Lung (tissue), 12 donors: ENCODE results near the gene NPM1. TPM values are rescaled to one million over a fixed set of nuclear protein-coding genes. Genes with fewer than 3 reads are reported as not detected.

Experiments used
- ATAC-seq: fragments of 200-7000 bp; cut with Tn5 transposase; one replicate; pipeline ENCODE4 v1.9.1; 2020; ENCODE audit warnings: moderate number of reproducible peaks; ENCODE audit not compliant: insufficient read depth, low FRiP score
- DNase-seq, 3 donors: peaks; one replicate each; pipeline ENCODE4 v3.0.0-alpha.2; 2013 to 2017
- H3K27ac ChIP-seq, 2 donors: one replicate each; pipeline ENCODE4 v1.5.1; 2013; ENCODE audit warnings: mild to moderate bottlenecking in 2 of 2, moderate library complexity in 2 of 2, control low read depth in 1 of 2, inconsistent platforms in 1 of 2, low read depth in 1 of 2, low read length in 1 of 2
- H3K27me3 ChIP-seq, 3 donors: one replicate each; pipeline ENCODE4 v1.5.1; 2013; ENCODE audit warnings: low read length in 2 of 3; ENCODE audit not compliant: control insufficient read depth in 3 of 3, insufficient read depth in 3 of 3
- H3K36me3 ChIP-seq, 4 donors: one replicate each; pipeline ENCODE4 v1.5.1; 2013; ENCODE audit warnings: low read length in 4 of 4, mild to moderate bottlenecking in 1 of 4, moderate library complexity in 1 of 4; ENCODE audit not compliant: control insufficient read depth in 4 of 4, insufficient read depth in 4 of 4
- H3K4me1 ChIP-seq, 5 donors: one replicate each; pipeline ENCODE4 v1.5.1; 2013; ENCODE audit warnings: low read length in 5 of 5, mild to moderate bottlenecking in 2 of 5, moderate library complexity in 1 of 5; ENCODE audit not compliant: control insufficient read depth in 5 of 5, insufficient read depth in 5 of 5
- H3K4me3 ChIP-seq: one replicate; pipeline ENCODE4 v1.5.1; 2013; ENCODE audit warnings: mild to moderate bottlenecking, control low read depth, moderate library complexity
- H3K9ac ChIP-seq, 2 donors: one replicate each; pipeline ENCODE4 v1.5.1; 2013; ENCODE audit warnings: low read length in 2 of 2, control low read depth in 1 of 2; ENCODE audit not compliant: insufficient read depth in 1 of 2
- H3K9me3 ChIP-seq, 4 donors: one replicate each; pipeline ENCODE4 v1.5.1; 2013; ENCODE audit warnings: low read length in 3 of 4, mild to moderate bottlenecking in 1 of 4, moderate library complexity in 1 of 4; ENCODE audit not compliant: control insufficient read depth in 4 of 4, insufficient read depth in 3 of 4
- CTCF ChIP-seq: IDR thresholded peaks from 2 replicates; pipeline ENCODE4 v1.5.1; 2012; ENCODE audit warnings: mild to moderate bottlenecking; ENCODE audit errors: control extremely low read depth, extremely low read depth
- WGBS, 2 donors: extraction: QIAGEN DNeasy Blood & Tissue Kit; methylation state at CpG; one replicate each; pipeline ENCODE4 v1.1.7; 2013; 5-methylcytosine and 5-hydroxymethylcytosine counted together
- polyA plus RNA-seq, 2 donors: library from polyadenylated mRNA; stranded (reverse); fragments of 200-250 nt; gene quantifications; one replicate each; pipeline ENCODE4 v1.2.1, GENCODE V29; 2013
- total RNA-seq, 2 donors: library from RNA; depleted of rRNA in 1 of 2; stranded (reverse); fragments of >200 nt in 1 of 2; gene quantifications; one replicate each; pipeline ENCODE4 v1.2.1, GENCODE V29; 2014 to 2021
- donor health status: control.
- donor health status: control.
- donor health status: Bipolar disorder and iron deficiency.
- donor health status: healthy.
- donor health status: DM: yes; HTN: yes; CAD: no.

NPM1 gene
- total and polyA plus RNA-seq, 4 donors: 601 to 2,411 (median 1,455) TPM

- no peaks in the 10 kb centered on the region for H3K9me3 ChIP-seq
- peaks cover 0 to 2% (median 0%) of the 10 kb centered on the region in 5 donors for H3K4me1 ChIP-seq
- 92 to 94% methylated on average over 11 of the region's 11 CpGs for WGBS, 2 donors
- H3K27ac ChIP-seq: no peak overlapping the region
- H3K36me3 ChIP-seq: no peaks in the 10 kb centered on the region
- DNase-seq (no peak), ATAC-seq (no peak)
- TF ChIP-seq CTCF: no peak
- no peaks in the 10 kb centered on the region for H3K27me3 ChIP-seq
- no peak overlapping the region for H3K9ac ChIP-seq
- no peak overlapping the region for H3K4me3 ChIP-seq
Observed at GRCh38 chr5:171453056-171453725, 65.5 kb downstream of the NPM1 start.

- no peaks in the 10 kb centered on the region for H3K36me3 ChIP-seq
- no peak for TF ChIP-seq CTCF
- no peak for ATAC-seq
- H3K27ac ChIP-seq: no peak overlapping the region
- no peaks in the 10 kb centered on the region for H3K27me3 ChIP-seq
- 93 to 100% methylated on average over 2 of the region's 2 CpGs for WGBS, 2 donors
- no peak for DNase-seq
- H3K9ac ChIP-seq: no peak overlapping the region
- no peak overlapping the region for H3K4me3 ChIP-seq
- H3K9me3 ChIP-seq: no peaks in the 10 kb centered on the region
- H3K4me1 ChIP-seq: peaks cover 0 to 2% (median 0%) of the 10 kb centered on the region in 5 donors
Observed at GRCh38 chr5:171453988-171454387, 66.3 kb downstream of the NPM1 start.

- WGBS, 2 donors: 81 to 93% methylated on average over 10 of the region's 10 CpGs
- H3K36me3 ChIP-seq: no peaks in the 10 kb centered on the region
- H3K9me3 ChIP-seq: no peaks in the 10 kb centered on the region
- no peak overlapping the region for H3K4me3 ChIP-seq
- DNase-seq: no peak
- ATAC-seq: no peak
- no peaks in the 10 kb centered on the region for H3K27me3 ChIP-seq
- H3K27ac ChIP-seq: no peak overlapping the region
- no peak for TF ChIP-seq CTCF
- H3K4me1 ChIP-seq: peaks cover 0 to 2% (median 0%) of the 10 kb centered on the region in 5 donors
- no peak overlapping the region for H3K9ac ChIP-seq
Observed at GRCh38 chr5:171454549-171454948, 66.9 kb downstream of the NPM1 start.

GRCh38 chr5:171455522-171455921 is 67.9 kb downstream of the NPM1 start:
- Histone ChIP-seq H3K27me3 (no peaks in the 10 kb centered on the region), H3K27ac (no peak overlapping the region), H3K4me3 (no peak overlapping the region), H3K9ac (no peak overlapping the region), H3K9me3 (no peaks in the 10 kb centered on the region), H3K36me3 (no peaks in the 10 kb centered on the region), H3K4me1 (peaks cover 0 to 2% (median 0%) of the 10 kb centered on the region in 5 donors)
- TF ChIP-seq CTCF: no peak
- WGBS, 2 donors: 85 to 97% methylated on average over 2 of the region's 2 CpGs
- DNase-seq (no peak), ATAC-seq (no peak)
